HG03135 (cell line): Measurements from ENCODE around the gene TTYH3.
"Not testable (repeated sequence)": the region's sequence is repeated elsewhere in the genome, so short reads cannot be mapped to it uniquely, and the experiment has no call there.

Source experiments
- ATAC-seq: cut with Tn5 transposase; IDR thresholded peaks from one replicate; pipeline ENCODE4 v1.9.1; 2021; ENCODE audit warnings: mild to moderate bottlenecking, moderate library complexity; ENCODE audit not compliant: unreplicated experiment

The TTYH3 gene

GRCh38 chr7:2631946-2632732 lies at the start of gene TTYH3:
Gene TTYH3, plus strand, starts transcription at chr7:2631986. Its CDS starts 170 bp downstream, at chr7:2632156.
- ATAC-seq, result peak; percentile 24

- ATAC-seq, result no peak
Measured at GRCh38 chr7:2582006-2582735, 49.6 kb upstream of the TTYH3 start.

GRCh38 chr7:2583798-2584580 lies 47.8 kb upstream of the TTYH3 start:
- ATAC-seq, result no peak

GRCh38 chr7:2585446-2585845 lies 46.3 kb upstream of the TTYH3 start:
- ATAC-seq, result no peak

- ATAC-seq, result no peak
Measured at GRCh38 chr7:2586326-2587020, 45.3 kb upstream of the TTYH3 start.

GRCh38 chr7:2587134-2587533 lies 44.7 kb upstream of the TTYH3 start:
- ATAC-seq, result no peak

- ATAC-seq, result no peak
Measured at GRCh38 chr7:2587778-2588177, 44.0 kb upstream of the TTYH3 start.

- ATAC-seq, result no peak
Measured at GRCh38 chr7:2589341-2589740, 42.4 kb upstream of the TTYH3 start.

GRCh38 chr7:2589941-2590340 lies 41.8 kb upstream of the TTYH3 start:
- ATAC-seq, result not testable (repeated sequence)

- no peak for ATAC-seq
Measured at GRCh38 chr7:2592375-2592865, 39.4 kb upstream of the TTYH3 start.

GRCh38 chr7:2593036-2593727 lies 38.6 kb upstream of the TTYH3 start:
- ATAC-seq, result no peak

- no peak for ATAC-seq
Measured at GRCh38 chr7:2594599-2594998, 37.2 kb upstream of the TTYH3 start.

- no peak for ATAC-seq
Measured at GRCh38 chr7:2595258-2595860, 36.4 kb upstream of the TTYH3 start.

- ATAC-seq, result no peak
Measured at GRCh38 chr7:2596464-2597272, 35.1 kb upstream of the TTYH3 start.

GRCh38 chr7:2597273-2597640 lies 34.5 kb upstream of the TTYH3 start:
- no peak for ATAC-seq

- ATAC-seq, result no peak
Measured at GRCh38 chr7:2598154-2598823, 33.5 kb upstream of the TTYH3 start.

- ATAC-seq, result no peak
Measured at GRCh38 chr7:2601065-2601464, 30.7 kb upstream of the TTYH3 start.

GRCh38 chr7:2601907-2602306 lies 29.9 kb upstream of the TTYH3 start:
- no peak for ATAC-seq
